Activated CD4-positive, CD25-positive, alpha-beta regulatory T cell treated with anti-CD3 and anti-CD28 coated beads, Interleukin-2, amount 50 U/mL, for 72 hours (primary cell): ENCODE measurements around the gene CABP5.
"Not testable (repeated sequence)": the region's sequence is repeated elsewhere in the genome, so short reads cannot be mapped to it uniquely, and the experiment has no call there.

Experiments
- DNase-seq: peaks from one replicate; pipeline ENCODE4 v3.0.0; 2021

CABP5 gene

GRCh38 chr19:48043675-48044258, at the start of gene CABP5:
Gene CABP5, minus strand, starts transcription at chr19:48044079. Its CDS starts 157 bp downstream, at chr19:48043922.
- DNase-seq = no peak

- not testable (repeated sequence) for DNase-seq
These were observed 47.3 kb upstream of the CABP5 start for GRCh38 chr19:48091111-48091718.

GRCh38 chr19:48090281-48090802, 46.5 kb upstream of the CABP5 start:
- no peak for DNase-seq

- not testable (repeated sequence) for DNase-seq
These were observed 45.1 kb upstream of the CABP5 start for GRCh38 chr19:48088991-48089390.

GRCh38 chr19:48085904-48086864, 42.3 kb upstream of the CABP5 start:
- DNase-seq = no peak

GRCh38 chr19:48085076-48085475, 41.2 kb upstream of the CABP5 start:
- no peak for DNase-seq

- DNase-seq = no peak
These were observed 37.2 kb upstream of the CABP5 start for GRCh38 chr19:48081106-48081505.

- not testable (repeated sequence) for DNase-seq
These were observed 26.4 kb upstream of the CABP5 start for GRCh38 chr19:48070177-48070769.

GRCh38 chr19:48069435-48069834, 25.6 kb upstream of the CABP5 start:
- DNase-seq = no peak

GRCh38 chr19:48064509-48064908, 20.6 kb upstream of the CABP5 start:
- no peak for DNase-seq

GRCh38 chr19:48061401-48062344, 17.8 kb upstream of the CABP5 start:
- no peak for DNase-seq

GRCh38 chr19:48060381-48060780, 16.5 kb upstream of the CABP5 start:
- no peak for DNase-seq

- DNase-seq = no peak
These were observed 15.5 kb upstream of the CABP5 start for GRCh38 chr19:48059331-48059730.

- no peak for DNase-seq
These were observed 10.0 kb upstream of the CABP5 start for GRCh38 chr19:48053856-48054255.

- DNase-seq = no peak
These were observed 9.2 kb upstream of the CABP5 start for GRCh38 chr19:48053076-48053475.

- DNase-seq = no peak
These were observed 7.6 kb upstream of the CABP5 start for GRCh38 chr19:48051335-48052033.

GRCh38 chr19:48044561-48044960, 682 bp upstream of the CABP5 start:
- no peak for DNase-seq

- no peak for DNase-seq
These were observed 1.9 kb downstream of the CABP5 start for GRCh38 chr19:48041877-48042580.

GRCh38 chr19:48036765-48037164, 7.1 kb downstream of the CABP5 start:
- no peak for DNase-seq

GRCh38 chr19:48033604-48034003, 10.3 kb downstream of the CABP5 start:
- no peak for DNase-seq

- DNase-seq = no peak
These were observed 13.8 kb downstream of the CABP5 start for GRCh38 chr19:48030073-48030472.
